ENCODE results near the gene LRRC45. TPM values are rescaled to one million over a fixed set of nuclear protein-coding genes. Genes with fewer than 3 reads are reported as not detected.

Gene LRRC45
- polyA plus RNA-seq, 1 donor (not counting 4 experiments of a cell fraction or from before 2014, with no cell fraction given): 2.5 TPM

DNA sequence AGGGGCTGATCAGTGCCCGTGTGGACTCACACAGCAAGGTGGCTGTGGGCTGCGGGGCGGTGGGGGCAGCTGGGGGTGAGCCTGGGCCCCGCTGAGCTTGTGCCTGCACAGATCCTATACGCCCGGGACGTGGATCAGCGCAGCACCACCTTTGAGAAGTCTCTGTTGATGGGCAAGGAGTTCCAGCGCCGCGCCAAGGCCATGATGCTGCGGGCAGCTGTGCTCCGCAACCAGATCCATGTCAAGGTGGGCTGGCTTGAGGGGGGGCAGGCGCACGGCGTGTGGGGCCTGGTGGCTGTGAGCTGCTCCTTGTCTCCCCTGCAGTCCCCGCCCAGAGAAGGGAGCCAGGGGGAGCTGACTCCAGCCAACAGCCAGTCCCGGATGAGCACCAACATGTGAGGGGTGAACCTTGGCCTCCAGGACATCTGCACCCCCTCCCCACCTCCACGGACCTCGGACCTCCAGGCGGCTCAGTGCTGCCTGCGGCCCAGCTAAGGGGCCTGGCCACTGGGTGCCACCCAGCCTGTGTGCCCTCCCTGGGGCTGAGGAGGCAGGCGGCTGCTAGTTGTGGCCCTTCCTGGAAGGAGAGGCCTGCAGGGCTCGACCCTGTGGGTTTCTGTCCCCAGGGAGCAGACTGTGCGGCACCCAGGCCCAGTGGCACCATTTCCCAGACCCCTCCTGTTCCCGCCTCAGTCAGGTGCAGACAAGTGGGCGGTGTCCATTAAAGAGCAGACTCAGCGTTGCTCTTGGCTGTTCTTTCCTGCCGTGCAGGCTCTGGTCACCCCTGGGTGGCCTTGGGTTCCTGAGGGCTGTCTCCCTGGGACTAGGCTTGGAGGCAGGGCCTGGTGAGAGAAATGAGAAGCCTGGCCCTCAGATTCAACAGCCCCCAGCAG, 33.9 kb downstream of the LRRC45 start:
- dilution Hi-C loops (cut with MboI; ENCODE audit: extremely low pct_ligation_motif_present, low sequenced_read_pairs): no loop called here
- no peaks in the 10 kb centered on the region for H4K20me1 ChIP-seq (ENCODE audit: control insufficient read depth, extremely low read depth, insufficient read depth, low read length)
- H3K4me3 ChIP-seq (ENCODE audit: control insufficient read depth in 2 of 3, extremely low read depth in 1 of 3, insufficient read depth in 2 of 3, low read depth in 1 of 3, low read length in 3 of 3): no peak overlapping the region
- DNase-seq (ENCODE audit: low read depth, low spot score) (no peak), FAIRE-seq (no peak)
- TF ChIP-seq, protein P1, sequence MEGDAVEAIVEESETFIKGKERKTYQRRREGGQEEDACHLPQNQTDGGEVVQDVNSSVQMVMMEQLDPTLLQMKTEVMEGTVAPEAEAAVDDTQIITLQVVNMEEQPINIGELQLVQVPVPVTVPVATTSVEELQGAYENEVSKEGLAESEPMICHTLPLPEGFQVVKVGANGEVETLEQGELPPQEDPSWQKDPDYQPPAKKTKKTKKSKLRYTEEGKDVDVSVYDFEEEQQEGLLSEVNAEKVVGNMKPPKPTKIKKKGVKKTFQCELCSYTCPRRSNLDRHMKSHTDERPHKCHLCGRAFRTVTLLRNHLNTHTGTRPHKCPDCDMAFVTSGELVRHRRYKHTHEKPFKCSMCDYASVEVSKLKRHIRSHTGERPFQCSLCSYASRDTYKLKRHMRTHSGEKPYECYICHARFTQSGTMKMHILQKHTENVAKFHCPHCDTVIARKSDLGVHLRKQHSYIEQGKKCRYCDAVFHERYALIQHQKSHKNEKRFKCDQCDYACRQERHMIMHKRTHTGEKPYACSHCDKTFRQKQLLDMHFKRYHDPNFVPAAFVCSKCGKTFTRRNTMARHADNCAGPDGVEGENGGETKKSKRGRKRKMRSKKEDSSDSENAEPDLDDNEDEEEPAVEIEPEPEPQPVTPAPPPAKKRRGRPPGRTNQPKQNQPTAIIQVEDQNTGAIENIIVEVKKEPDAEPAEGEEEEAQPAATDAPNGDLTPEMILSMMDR (optimal IDR thresholded peaks at IDR 0.05 in 1 of 3, IDR thresholded peaks at IDR 0.05 in 1 of 3, conservative IDR thresholded peaks at IDR 0.05 in 1 of 3; ENCODE audit: extremely low read depth in 1 of 3, insufficient read depth in 2 of 3, low read length in 3 of 3): no peak
- TF ChIP-seq EZH2 (IDR thresholded peaks at IDR 0.05; ENCODE audit: low read length): no peak
- H3K4me1 ChIP-seq (ENCODE audit: control insufficient read depth, extremely low read depth, insufficient read depth, low read length): peaks cover 6% of the 10 kb centered on the region
- no peak overlapping the region for H3K9ac ChIP-seq (ENCODE audit: control insufficient read depth, extremely low read depth, insufficient read depth, low read length)
- H3K79me2 ChIP-seq (ENCODE audit: control insufficient read depth, insufficient read depth, low read length): peaks cover 20% of the 10 kb centered on the region
- no peaks in the 10 kb centered on the region for H3K9me3 ChIP-seq (ENCODE audit: control insufficient read depth, low read depth, low read length)
- no peaks in the 10 kb centered on the region for H3K9me1 ChIP-seq (ENCODE audit: control insufficient read depth, extremely low read depth, insufficient read depth, low read length)
- H3K36me3 ChIP-seq (ENCODE audit: control insufficient read depth in 2 of 2, extremely low read depth in 1 of 2, insufficient read depth in 2 of 2, low read length in 2 of 2): peaks cover 30 to 46% of the 10 kb centered on the region in 2 experiments
- H3K4me2 ChIP-seq (ENCODE audit: control insufficient read depth, extremely low read depth, insufficient read depth, low read depth, low read length): no peak overlapping the region
- H3K27me3 ChIP-seq (ENCODE audit: control insufficient read depth, extremely low read depth, insufficient read depth, low read length): no peaks in the 10 kb centered on the region
- H2AFZ ChIP-seq (ENCODE audit: control insufficient read depth, low read length): no peak overlapping the region
- no peak overlapping the region for H3K27ac ChIP-seq (ENCODE audit: control insufficient read depth, insufficient read depth, low read length)

DNA sequence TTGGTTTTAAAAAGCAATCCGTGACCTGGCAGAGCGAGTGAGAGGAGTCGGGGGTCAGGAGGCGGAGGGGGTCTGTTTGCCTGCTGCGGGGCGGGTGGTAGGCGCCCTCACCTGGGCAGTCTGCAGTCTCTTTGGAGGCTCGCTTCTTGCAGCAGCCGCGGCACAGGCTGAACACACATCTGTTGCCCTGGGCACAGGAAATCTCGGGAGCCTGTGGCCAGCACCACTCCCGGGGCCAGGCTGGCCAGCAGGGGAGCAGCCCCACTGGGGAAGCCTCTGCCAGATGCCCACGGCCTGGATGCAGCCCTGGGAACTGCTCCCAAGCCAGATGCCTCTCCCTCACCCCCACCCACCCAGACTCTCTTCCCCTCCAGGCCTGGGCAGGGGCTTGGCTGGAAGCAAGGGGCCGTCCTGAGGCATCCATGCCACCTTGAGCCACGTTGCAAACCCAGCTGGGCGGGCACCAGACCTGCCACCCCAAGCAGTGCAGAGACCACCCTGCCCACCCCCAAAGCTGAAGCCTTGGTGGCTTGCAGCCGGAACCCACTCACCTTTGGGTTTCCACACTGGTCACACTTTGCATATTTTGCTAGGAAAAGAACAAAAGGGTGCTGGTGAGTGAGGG, 35.2 kb downstream of the LRRC45 start:
- Histone ChIP-seq H3K9ac (ENCODE audit: control insufficient read depth, extremely low read depth, insufficient read depth, low read length) (no peak overlapping the region), H4K20me1 (ENCODE audit: control insufficient read depth, extremely low read depth, insufficient read depth, low read length) (peaks cover 3% of the 10 kb centered on the region), H3K79me2 (ENCODE audit: control insufficient read depth, insufficient read depth, low read length) (peaks cover 8% of the 10 kb centered on the region), H3K4me2 (ENCODE audit: control insufficient read depth, extremely low read depth, insufficient read depth, low read depth, low read length) (no peak overlapping the region), H3K27me3 (ENCODE audit: control insufficient read depth, extremely low read depth, insufficient read depth, low read length) (no peaks in the 10 kb centered on the region), H3K36me3 (ENCODE audit: control insufficient read depth in 2 of 2, extremely low read depth in 1 of 2, insufficient read depth in 2 of 2, low read length in 2 of 2) (peaks cover 32 to 46% of the 10 kb centered on the region in 2 experiments), H3K9me3 (ENCODE audit: control insufficient read depth, low read depth, low read length) (no peaks in the 10 kb centered on the region), H2AFZ (ENCODE audit: control insufficient read depth, low read length) (no peak overlapping the region), H3K27ac (ENCODE audit: control insufficient read depth, insufficient read depth, low read length) (no peak overlapping the region), H3K4me1 (ENCODE audit: control insufficient read depth, extremely low read depth, insufficient read depth, low read length) (no peaks in the 10 kb centered on the region), H3K4me3 (ENCODE audit: control insufficient read depth in 2 of 3, extremely low read depth in 1 of 3, insufficient read depth in 2 of 3, low read depth in 1 of 3, low read length in 3 of 3) (no peak overlapping the region), H3K9me1 (ENCODE audit: control insufficient read depth, extremely low read depth, insufficient read depth, low read length) (no peaks in the 10 kb centered on the region)
- DNase-seq (ENCODE audit: low read depth, low spot score) (no peak), FAIRE-seq (no peak)
- dilution Hi-C loops (cut with MboI; ENCODE audit: extremely low pct_ligation_motif_present, low sequenced_read_pairs): no loop called here
- TF ChIP-seq EZH2 (IDR thresholded peaks at IDR 0.05; ENCODE audit: low read length): no peak
- TF ChIP-seq, protein P1 (optimal IDR thresholded peaks at IDR 0.05 in 1 of 3, IDR thresholded peaks at IDR 0.05 in 1 of 3, conservative IDR thresholded peaks at IDR 0.05 in 1 of 3; ENCODE audit: extremely low read depth in 1 of 3, insufficient read depth in 2 of 3, low read length in 3 of 3): no peak
